ENCODE measurements around the gene KCNC4. TPM values are rescaled to one million over a fixed set of nuclear protein-coding genes. Genes with fewer than 3 reads are reported as not detected.

The KCNC4 gene
- total RNA-seq, 1 experiment from 2014 or later = 8.9 TPM

- Histone ChIP-seq H2BK120ac (ENCODE audit: low read depth, low read length, poor library complexity, severe bottlenecking) (peak overlapping the region; percentile 89), H3K27me3 (ENCODE audit: insufficient read depth, low read length) (no peaks in the 10 kb centered on the region; the same call in 1 of the 2 replicates), H3K9me3 (ENCODE audit: control insufficient read depth, low read depth, low read length) (no peaks in the 10 kb centered on the region), H2BK12ac (ENCODE audit: insufficient read length, low read depth, low read length) (no peak overlapping the region), H3K56ac (ENCODE audit: insufficient read length, low read depth, low read length) (peak overlapping the region; percentile 2), H3K4ac (ENCODE audit: low read depth, low read length) (no peak overlapping the region; the same call in 1 of the 2 replicates), H4K91ac (ENCODE audit: insufficient read length, low read depth, low read length) (no peak overlapping the region), H4K5ac (ENCODE audit: insufficient read length, low read depth, low read length) (no peak overlapping the region), H3K18ac (ENCODE audit: insufficient read length, low read depth, low read length) (peak overlapping the region; percentile 11), H3K79me2 (ENCODE audit: insufficient read depth, low read length) (no peaks in the 10 kb centered on the region), H3K23me2 (ENCODE audit: insufficient read length, low read depth, low read length, poor library complexity, severe bottlenecking) (no peaks in the 10 kb centered on the region), H2AFZ (ENCODE audit: low read length) (no peak overlapping the region), H2AK5ac (ENCODE audit: insufficient read length, low read length) (no peak overlapping the region), H3K27ac (ENCODE audit: insufficient read length, low read depth, low read length) (no peak overlapping the region), H3K9ac (ENCODE audit: extremely low read depth, insufficient read length, low read length) (no peak overlapping the region), H2BK5ac (ENCODE audit: insufficient read length, low read length) (no peak overlapping the region), H3K14ac (ENCODE audit: insufficient read depth, low read length) (peak overlapping the region; percentile 27; the same call in 1 of the 2 replicates), H3K23ac (ENCODE audit: insufficient read length, low read depth, low read length) (no peak overlapping the region), H4K8ac (replicated peaks; ENCODE audit: insufficient read length, low read depth, low read length) (no peak overlapping the region), H2BK15ac (ENCODE audit: low read depth, low read length) (no peak overlapping the region), H3K79me1 (ENCODE audit: insufficient read depth, low read depth, low read length, poor library complexity, severe bottlenecking) (no peaks in the 10 kb centered on the region), H2BK20ac (ENCODE audit: low read depth, low read length, poor library complexity, severe bottlenecking) (no peak overlapping the region), H3T11ph (ENCODE audit: low read length) (no peak overlapping the region), H3K4me2 (ENCODE audit: insufficient read depth, insufficient read length, low read length) (no peak overlapping the region), H3K4me1 (ENCODE audit: insufficient read depth, low read length) (no peaks in the 10 kb centered on the region), H4K20me1 (ENCODE audit: control insufficient read depth, insufficient read depth, insufficient read length) (no peaks in the 10 kb centered on the region)
- H3K4me3 Mint-ChIP-seq = no peak overlapping the region
- no peak overlapping the region for H3K27ac Mint-ChIP-seq
- no peaks in the 10 kb centered on the region for H3K9me3 Mint-ChIP-seq
- peaks cover 12 to 13% of the 10 kb centered on the region in 2 experiments for H3K4me1 Mint-ChIP-seq
- H3K27me3 Mint-ChIP-seq (ENCODE audit: low read depth) = peaks cover 16% of the 10 kb centered on the region
- WGBS (ENCODE audit: extremely low coverage, insufficient read length, low lambda C conversion rate) = no CpG with 5 or more reads among the region's 4 CpGs
- TF ChIP-seq CTCF (conservative IDR thresholded peaks at IDR 0.05) = no peak
- DNase-seq = peak; percentile 73
- H3K36me3 Mint-ChIP-seq (ENCODE audit: insufficient read depth in 1 of 3, low read depth in 3 of 3) = no peaks in the 10 kb centered on the region
Measured at GRCh38 chr1:110255392-110255787, 45.3 kb downstream of the KCNC4 start.

All from H9 (cell line).